Right atrium auricular region (tissue), 2 donors: Measurements from ENCODE around the gene FBXL12. TPM values are rescaled to one million over a fixed set of nuclear protein-coding genes. Genes with fewer than 3 reads are reported as not detected.

Experiments
- DNase-seq: peaks from one replicate; pipeline ENCODE4 v3.0.0-alpha.2; 2019; ENCODE audit warnings: low spot score
- H3K27ac ChIP-seq, 2 donors: fragments of 200-600 bp; sonication (generic); 1 replicate in 1 of 2; 2 replicates in 1 of 2; pipeline ENCODE4 v1.5.1; 2016 to 2019
- H3K27me3 ChIP-seq, 2 donors: fragments of 200-600 bp; sonication (generic); one replicate each; pipeline versions ENCODE4 v1.5.1 to v1.6.0; 2017 to 2019
- H3K36me3 ChIP-seq: fragments of 200-600 bp; sonication (generic); one replicate; pipeline ENCODE4 v1.5.1; 2016
- H3K4me1 ChIP-seq, 2 donors: fragments of 200-600 bp; sonication (generic); one replicate each; pipeline versions ENCODE4 v1.5.1 to v1.6.0; 2017 to 2019
- H3K4me3 ChIP-seq, 2 donors: fragments of 200-600 bp; sonication (generic); 1 replicate in 1 of 2; 2 replicates in 1 of 2; pipeline ENCODE4 v1.5.1; 2017 to 2019; ENCODE audit warnings: mild to moderate bottlenecking in 1 of 2, moderate library complexity in 1 of 2
- H3K9me3 ChIP-seq, 2 donors: fragments of 200-600 bp; sonication (generic); one replicate each; pipeline ENCODE4 v1.5.1; 2019
- CTCF ChIP-seq, 2 donors: fragments of 200-600 bp; sonication (generic); IDR thresholded peaks; one replicate each; pipeline ENCODE4 v1.5.1; 2019; ENCODE audit warnings: antibody characterized with exemption in 2 of 2
- total RNA-seq, 2 donors: library from RNA; depleted of rRNA; stranded (reverse); fragments of >200 nt; gene quantifications; one replicate each; pipeline ENCODE4 v1.1.0, GENCODE V29; 2016

Gene FBXL12
- total RNA-seq, 2 donors from 2014 or later: 10.2 to 15.8 TPM

DNA sequence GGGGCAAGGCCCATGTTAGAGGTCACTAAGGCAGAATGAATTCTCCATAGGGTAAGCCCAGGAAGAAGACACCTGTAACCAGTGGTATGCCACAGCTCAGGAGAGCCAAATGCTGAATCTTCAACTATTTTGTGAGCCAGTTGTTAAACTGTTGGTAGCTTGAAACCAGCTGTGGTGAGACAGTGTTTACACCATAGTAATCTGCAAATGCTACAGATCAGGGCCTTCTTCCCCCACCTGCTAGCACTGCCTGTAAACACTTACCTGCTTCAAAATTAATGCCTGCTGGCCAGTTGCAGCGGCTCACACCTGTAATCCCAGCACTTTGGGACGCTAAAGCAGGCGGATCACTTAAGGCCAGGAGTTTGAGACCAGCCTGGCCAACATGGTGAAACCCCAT lies 12.1 kb downstream of the FBXL12 start:
- no peaks in the 10 kb centered on the region for H3K9me3 ChIP-seq
- no peak for DNase-seq
- no peaks in the 10 kb centered on the region for H3K27me3 ChIP-seq
- H3K27ac ChIP-seq: no peak overlapping the region
- H3K36me3 ChIP-seq: peaks cover 45% of the 10 kb centered on the region
- no peak overlapping the region for H3K4me3 ChIP-seq
- no peak for TF ChIP-seq CTCF (IDR thresholded peaks at IDR 0.05)
- no peaks in the 10 kb centered on the region for H3K4me1 ChIP-seq

DNA sequence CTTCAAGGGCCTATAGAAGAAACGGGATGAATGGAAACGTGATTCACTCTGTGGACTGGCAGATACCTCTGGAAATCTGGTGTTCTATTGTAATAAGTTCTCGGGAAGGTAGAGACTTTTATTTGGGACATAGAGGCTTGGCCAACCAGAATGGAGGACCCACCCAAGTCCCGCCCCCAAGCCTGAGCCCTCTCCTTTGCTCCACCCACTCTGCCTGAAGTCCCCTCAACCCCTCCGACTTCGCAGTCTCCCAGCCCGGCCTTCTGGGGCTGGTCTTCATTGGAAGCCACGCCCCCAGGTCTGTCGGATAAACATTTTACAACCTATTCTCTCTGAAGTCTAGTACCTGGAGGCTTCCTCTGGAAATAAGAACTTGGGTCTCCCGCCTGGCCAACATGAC lies 16.9 kb downstream of the FBXL12 start:
- TF ChIP-seq CTCF (IDR thresholded peaks at IDR 0.05): no peak
- H3K4me1 ChIP-seq: no peaks in the 10 kb centered on the region
- H3K27me3 ChIP-seq: no peaks in the 10 kb centered on the region
- no peak overlapping the region for H3K4me3 ChIP-seq
- no peak for DNase-seq
- H3K27ac ChIP-seq: no peak overlapping the region
- H3K9me3 ChIP-seq: no peaks in the 10 kb centered on the region
- H3K36me3 ChIP-seq: peaks cover under 1% of the 10 kb centered on the region

DNA sequence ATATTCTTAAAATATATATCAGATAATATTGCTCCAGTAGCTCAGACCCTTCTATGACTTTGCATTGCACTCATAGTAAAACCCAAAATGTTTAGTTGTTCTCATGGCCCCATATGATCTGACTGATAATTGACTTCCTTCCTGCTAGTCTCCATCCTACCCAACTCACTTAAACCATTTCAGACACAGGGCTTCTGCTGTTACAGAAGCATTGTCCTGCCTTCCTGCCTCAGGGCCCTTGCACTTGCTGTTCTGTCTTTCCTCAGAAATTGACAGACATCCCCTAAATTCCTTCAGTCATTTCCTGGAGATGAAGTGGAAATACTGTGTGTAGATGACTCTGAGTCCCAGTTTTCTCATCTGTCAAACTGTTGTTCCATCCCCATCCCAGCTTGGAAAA lies 19.7 kb downstream of the FBXL12 start:
- H3K36me3 ChIP-seq: no peaks in the 10 kb centered on the region
- DNase-seq: no peak
- H3K27me3 ChIP-seq: no peaks in the 10 kb centered on the region
- no peak for TF ChIP-seq CTCF (IDR thresholded peaks at IDR 0.05)
- H3K4me1 ChIP-seq: no peaks in the 10 kb centered on the region
- H3K9me3 ChIP-seq: no peaks in the 10 kb centered on the region
- no peak overlapping the region for H3K27ac ChIP-seq
- H3K4me3 ChIP-seq: no peak overlapping the region

DNA sequence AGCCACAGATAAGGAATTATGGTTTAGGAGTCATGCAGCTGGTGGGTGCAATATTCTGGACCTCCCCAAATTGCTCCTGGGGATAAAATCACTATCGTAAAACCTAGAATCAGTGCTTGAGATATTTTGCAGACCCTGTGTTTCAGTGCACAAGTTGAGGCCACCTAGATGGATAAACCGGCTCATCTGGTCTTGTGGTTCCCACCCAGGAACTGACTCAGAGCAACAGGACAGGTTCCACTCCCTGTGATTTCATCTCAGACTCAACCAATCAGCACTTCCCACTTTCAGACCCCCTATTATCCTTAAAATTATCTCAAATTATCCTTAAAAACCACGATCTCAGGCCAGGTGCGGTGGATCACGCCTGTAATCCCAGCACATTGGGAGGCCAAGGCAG lies 21.0 kb downstream of the FBXL12 start:
- no peak for DNase-seq
- Histone ChIP-seq H3K4me3 (no peak overlapping the region), H3K27me3 (no peaks in the 10 kb centered on the region), H3K4me1 (no peaks in the 10 kb centered on the region), H3K36me3 (no peaks in the 10 kb centered on the region), H3K27ac (no peak overlapping the region), H3K9me3 (no peaks in the 10 kb centered on the region)
- TF ChIP-seq CTCF (IDR thresholded peaks at IDR 0.05): no peak

GRCh38 chr19:9796113-9796773 lies 22.6 kb downstream of the FBXL12 start:
- peaks cover 0 to under 1% of the 10 kb centered on the region in 2 donors for H3K4me1 ChIP-seq
- no peak overlapping the region for H3K27ac ChIP-seq
- H3K27me3 ChIP-seq: no peaks in the 10 kb centered on the region
- peak; percentile 87 for DNase-seq
- H3K9me3 ChIP-seq: no peaks in the 10 kb centered on the region
- no peak overlapping the region for H3K4me3 ChIP-seq
- peak; percentile 52 to 87 for TF ChIP-seq CTCF (IDR thresholded peaks at IDR 0.05)
- no peaks in the 10 kb centered on the region for H3K36me3 ChIP-seq

DNA sequence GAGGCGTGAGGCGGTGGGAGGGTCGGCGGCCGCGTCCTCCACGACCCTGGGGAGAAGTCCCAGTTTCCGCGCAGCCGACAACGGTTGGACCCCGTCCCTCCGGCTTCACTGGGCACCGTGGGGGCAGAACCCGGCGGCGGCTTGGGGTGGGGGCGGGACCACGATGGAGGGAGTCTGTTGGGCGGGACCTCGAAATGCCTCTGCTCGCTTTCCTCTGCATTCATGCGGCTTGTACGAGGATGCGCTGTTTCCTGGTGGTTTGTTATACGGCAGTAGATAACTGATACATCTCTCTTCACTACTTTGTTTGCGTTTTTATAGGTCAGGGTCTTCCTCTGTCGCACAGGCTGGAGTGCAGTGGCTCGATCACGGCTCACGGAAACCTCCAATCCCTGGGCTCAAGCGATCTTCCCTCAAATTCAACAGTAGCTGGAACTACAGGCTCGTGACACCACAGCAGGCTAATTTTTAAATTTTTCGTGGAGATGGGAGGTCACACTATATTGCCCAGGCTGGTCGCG lies 25.7 kb downstream of the FBXL12 start:
- peak overlapping the region; percentile 90 to 91 for H3K27ac ChIP-seq
- no peaks in the 10 kb centered on the region for H3K36me3 ChIP-seq
- DNase-seq: peak; percentile 66
- H3K9me3 ChIP-seq: no peaks in the 10 kb centered on the region
- TF ChIP-seq CTCF (IDR thresholded peaks at IDR 0.05): no peak
- H3K4me3 ChIP-seq: peak overlapping the region; percentile 64 to 71
- peaks cover 0 to 10% of the 10 kb centered on the region in 2 donors for H3K4me1 ChIP-seq
- no peaks in the 10 kb centered on the region for H3K27me3 ChIP-seq
